SJSA1 (cell line): ENCODE data around the gene ZNF394. TPM values are rescaled to one million over a fixed set of nuclear protein-coding genes. Genes with fewer than 3 reads are reported as not detected.
"Not testable (repeated sequence)": the region's sequence is repeated elsewhere in the genome, so short reads cannot be mapped to it uniquely, and the experiment has no call there.

ENCODE experiments used
- DNase-seq, 2 experiments: peaks; one replicate each; pipeline ENCODE4 v3.0.0-alpha.2; 2015 to 2020; ENCODE audit warnings: low spot score in 2 of 2, low read depth in 1 of 2
- H3K27ac ChIP-seq: fragments of 250-450 bp; sonication (Bioruptor Pico); 2 replicates; pipeline ENCODE4 v1.5.1; 2020; ENCODE audit warnings: mild to moderate bottlenecking, moderate library complexity
- H3K27me3 ChIP-seq: fragments of 250-450 bp; sonication (Bioruptor Pico); replicated peaks from 2 replicates; pipeline ENCODE4 v1.5.1; 2020; ENCODE audit warnings: mild to moderate bottlenecking, moderate library complexity
- H3K36me3 ChIP-seq: fragments of 250-450 bp; sonication (Bioruptor Pico); 2 replicates; pipeline ENCODE4 v1.5.1; 2020; ENCODE audit warnings: mild to moderate bottlenecking
- H3K4me1 ChIP-seq: fragments of 250-450 bp; sonication (Bioruptor Pico); replicated peaks from 2 replicates; pipeline ENCODE4 v1.6.1; 2021; ENCODE audit warnings: mild to moderate bottlenecking
- H3K4me3 ChIP-seq: fragments of 250-450 bp; sonication (Bioruptor Pico); 2 replicates; pipeline ENCODE4 v1.5.1; 2020; ENCODE audit warnings: mild to moderate bottlenecking
- H3K9me3 ChIP-seq: fragments of 250-450 bp; sonication (Bioruptor Pico); replicated peaks from 2 replicates; pipeline ENCODE4 v1.5.1; 2020; ENCODE audit warnings: mild to moderate bottlenecking
- total RNA-seq: library from RNA; depleted of rRNA; stranded (reverse); fragments of >200 nt; shearing (Covaris generic); gene quantifications from 2 replicates; pipeline ENCODE4 v1.2.3, GENCODE V29; 2014; rRNA removed

ZNF394 gene
- 16.3 and 24.0 TPM in 2 replicates for total RNA-seq

GRCh38 chr7:99499721-99500636, at the start of gene ZNF394:
TSS of gene ZNF394 (minus strand) at chr7:99500281. CDS start at chr7:99500093, 188 bp downstream.
- Histone ChIP-seq H3K4me1 (peaks cover 16% of the 10 kb centered on the region), H3K4me3 (peak within 1 kb of the TSS; percentile 60), H3K36me3 (peaks cover 49% of the 10 kb centered on the region), H3K9me3 (peaks cover 3% of the 10 kb centered on the region), H3K27ac (peak within 1 kb of the TSS; percentile 58), H3K27me3 (no peaks in the 10 kb centered on the region)
- peak; percentile 90 to 92 for DNase-seq

- peaks cover 12% of the 10 kb centered on the region for H3K4me1 ChIP-seq
Observed at GRCh38 chr7:99549545-99549944, 49.5 kb upstream of the ZNF394 start.

GRCh38 chr7:99545308-99545707, 45.2 kb upstream of the ZNF394 start:
- not testable (repeated sequence) for H3K4me3 ChIP-seq, H3K27me3 ChIP-seq

More at GRCh38 chr7:99549545-99549944, 49.5 kb upstream of the ZNF394 start:
- H3K27me3 ChIP-seq, H3K4me3 ChIP-seq, DNase-seq, H3K9me3 ChIP-seq, H3K27ac ChIP-seq: not testable (repeated sequence)
- H3K36me3 ChIP-seq: peaks cover 34% of the 10 kb centered on the region

GRCh38 chr7:99543916-99544315, 43.8 kb upstream of the ZNF394 start:
- no peak overlapping the region for H3K27ac ChIP-seq
- no peaks in the 10 kb centered on the region for H3K4me1 ChIP-seq
- no peak overlapping the region for H3K4me3 ChIP-seq

More at GRCh38 chr7:99545308-99545707, 45.2 kb upstream of the ZNF394 start:
- H3K4me1 ChIP-seq, DNase-seq, H3K27ac ChIP-seq: not testable (repeated sequence)
- Histone ChIP-seq H3K9me3 (peaks cover 12% of the 10 kb centered on the region), H3K36me3 (peaks cover 32% of the 10 kb centered on the region)

GRCh38 chr7:99543081-99543671, 43.1 kb upstream of the ZNF394 start:
- H3K4me1 ChIP-seq: no peaks in the 10 kb centered on the region
- no peak overlapping the region for H3K4me3 ChIP-seq
- no peak for DNase-seq
- H3K27ac ChIP-seq: no peak overlapping the region
- peaks cover 13% of the 10 kb centered on the region for H3K9me3 ChIP-seq
- no peaks in the 10 kb centered on the region for H3K27me3 ChIP-seq
- H3K36me3 ChIP-seq: peaks cover 25% of the 10 kb centered on the region

More at GRCh38 chr7:99543916-99544315, 43.8 kb upstream of the ZNF394 start:
- H3K9me3 ChIP-seq: peaks cover 13% of the 10 kb centered on the region
- peaks cover 29% of the 10 kb centered on the region for H3K36me3 ChIP-seq
- no peaks in the 10 kb centered on the region for H3K27me3 ChIP-seq
- no peak for DNase-seq

GRCh38 chr7:99541212-99541611, 41.1 kb upstream of the ZNF394 start:
- Histone ChIP-seq H3K36me3 (peaks cover 9% of the 10 kb centered on the region; the same call in 1 of the 2 replicates), H3K27ac (no peak overlapping the region), H3K4me3 (no peak overlapping the region), H3K9me3 (peaks cover 13% of the 10 kb centered on the region), H3K27me3 (no peaks in the 10 kb centered on the region), H3K4me1 (no peaks in the 10 kb centered on the region)
- DNase-seq: no peak

GRCh38 chr7:99540542-99540941, 40.5 kb upstream of the ZNF394 start:
- Histone ChIP-seq H3K27ac (no peak overlapping the region), H3K4me3 (no peak overlapping the region), H3K4me1 (no peaks in the 10 kb centered on the region), H3K27me3 (no peaks in the 10 kb centered on the region), H3K36me3 (peaks cover 8% of the 10 kb centered on the region; the same call in 1 of the 2 replicates), H3K9me3 (peaks cover 13% of the 10 kb centered on the region)
- no peak for DNase-seq

GRCh38 chr7:99539213-99539811, 39.2 kb upstream of the ZNF394 start:
- H3K4me1 ChIP-seq: no peaks in the 10 kb centered on the region
- no peak for DNase-seq
- no peaks in the 10 kb centered on the region for H3K27me3 ChIP-seq
- peaks cover 17% of the 10 kb centered on the region for H3K9me3 ChIP-seq
- H3K27ac ChIP-seq: no peak overlapping the region
- H3K4me3 ChIP-seq: no peak overlapping the region
- H3K36me3 ChIP-seq: peaks cover 13% of the 10 kb centered on the region; the same call in 1 of the 2 replicates

GRCh38 chr7:99535667-99536066, 35.6 kb upstream of the ZNF394 start:
- no peak overlapping the region for H3K4me3 ChIP-seq
- no peak for DNase-seq
- H3K4me1 ChIP-seq: no peaks in the 10 kb centered on the region
- H3K27ac ChIP-seq: no peak overlapping the region
- peaks cover 42% of the 10 kb centered on the region for H3K36me3 ChIP-seq
- peaks cover 41% of the 10 kb centered on the region for H3K9me3 ChIP-seq
- H3K27me3 ChIP-seq: no peaks in the 10 kb centered on the region

- peaks cover 50% of the 10 kb centered on the region for H3K9me3 ChIP-seq
- peaks cover 85% of the 10 kb centered on the region for H3K36me3 ChIP-seq
- no peaks in the 10 kb centered on the region for H3K27me3 ChIP-seq
- no peak overlapping the region for H3K4me3 ChIP-seq
- H3K4me1 ChIP-seq: no peaks in the 10 kb centered on the region
- no peak for DNase-seq
- no peak overlapping the region for H3K27ac ChIP-seq
Observed at GRCh38 chr7:99531354-99531765, 31.3 kb upstream of the ZNF394 start.

- no peaks in the 10 kb centered on the region for H3K4me1 ChIP-seq
- peaks cover 17% of the 10 kb centered on the region for H3K9me3 ChIP-seq
- DNase-seq: no peak
- H3K27me3 ChIP-seq: no peaks in the 10 kb centered on the region
- no peak overlapping the region for H3K4me3 ChIP-seq
- peaks cover 86% of the 10 kb centered on the region for H3K36me3 ChIP-seq
- H3K27ac ChIP-seq: no peak overlapping the region
Observed at GRCh38 chr7:99525713-99526440, 25.8 kb upstream of the ZNF394 start.

- H3K4me1 ChIP-seq: no peaks in the 10 kb centered on the region
- H3K27ac ChIP-seq: no peak overlapping the region
- no peaks in the 10 kb centered on the region for H3K9me3 ChIP-seq
- DNase-seq: no peak
- H3K36me3 ChIP-seq: peaks cover 73% of the 10 kb centered on the region
- no peak overlapping the region for H3K4me3 ChIP-seq
- H3K27me3 ChIP-seq: no peaks in the 10 kb centered on the region
Observed at GRCh38 chr7:99521399-99521798, 21.3 kb upstream of the ZNF394 start.

GRCh38 chr7:99514050-99514449, 14.0 kb upstream of the ZNF394 start:
- no peak overlapping the region for H3K4me3 ChIP-seq
- H3K36me3 ChIP-seq: peaks cover 55% of the 10 kb centered on the region
- no peaks in the 10 kb centered on the region for H3K27me3 ChIP-seq
- H3K27ac ChIP-seq: no peak overlapping the region
- no peaks in the 10 kb centered on the region for H3K9me3 ChIP-seq
- no peaks in the 10 kb centered on the region for H3K4me1 ChIP-seq
- DNase-seq: no peak
